Ammon's horn (tissue), 1 donor: ENCODE data around the gene ANXA4.
"Not testable (repeated sequence)": the region's sequence is repeated elsewhere in the genome, so short reads cannot be mapped to it uniquely, and the experiment has no call there.

Experiments
- DNase-seq: peaks from one replicate; pipeline ENCODE4 v3.0.0-alpha.2; 2016; ENCODE audit warnings: low spot score

Gene ANXA4

GRCh38 chr2:69810550-69810949, 68.6 kb downstream of the ANXA4 start:
- no peak for DNase-seq

- peak; percentile 63 for DNase-seq
Measured at GRCh38 chr2:69811018-69811417, 69.1 kb downstream of the ANXA4 start.

- no peak for DNase-seq
Measured at GRCh38 chr2:69811591-69811990, 69.7 kb downstream of the ANXA4 start.

DNA sequence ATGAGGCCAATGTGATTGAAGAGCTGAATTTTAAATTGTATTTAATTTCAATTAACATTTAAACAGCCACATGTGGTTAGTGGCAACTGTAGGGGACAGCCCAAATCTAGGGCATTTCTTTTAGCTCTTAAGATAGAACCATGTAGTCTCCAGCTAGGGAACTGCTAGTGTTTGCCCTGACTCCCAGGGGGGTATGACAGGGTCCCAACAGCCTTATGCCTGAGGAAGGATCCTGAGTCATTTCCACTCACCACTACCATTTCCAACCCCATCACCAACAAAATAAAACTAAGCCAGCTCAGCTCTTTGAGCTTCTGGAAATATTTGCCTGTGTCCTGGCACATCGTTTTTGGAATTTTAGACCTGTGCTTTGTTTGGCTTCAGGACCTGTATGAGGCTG, 73.8 kb downstream of the ANXA4 start:
- DNase-seq = no peak

DNA sequence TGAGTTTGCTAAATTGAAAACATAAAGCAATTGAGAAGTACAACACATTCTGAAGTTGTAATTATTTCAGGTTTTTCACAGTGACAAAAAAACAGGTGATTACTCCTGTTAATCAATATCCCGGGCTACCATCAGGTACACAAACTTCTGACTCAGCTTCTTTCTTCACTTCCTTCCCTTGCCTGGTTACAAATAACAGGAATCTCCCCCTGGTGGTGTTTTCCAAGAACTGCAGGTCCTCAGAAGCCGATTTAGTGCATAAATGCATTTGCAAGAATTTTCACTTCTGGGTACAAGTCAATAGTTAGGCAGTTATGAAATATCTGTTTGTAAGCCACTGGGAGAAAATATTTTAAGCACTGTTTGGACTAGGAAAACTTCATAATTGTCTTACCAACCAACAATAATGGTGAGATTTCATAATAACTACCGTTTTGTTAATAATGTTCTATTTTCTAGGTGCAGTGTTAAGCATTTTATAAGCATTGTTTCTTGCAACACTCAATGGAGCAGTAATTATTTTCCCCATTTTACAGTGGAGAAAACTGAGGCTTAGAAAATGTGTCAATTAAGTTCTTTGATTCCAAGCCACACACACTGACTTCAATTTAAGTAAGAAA, 75.1 kb downstream of the ANXA4 start:
- DNase-seq = peak; percentile 85

DNA sequence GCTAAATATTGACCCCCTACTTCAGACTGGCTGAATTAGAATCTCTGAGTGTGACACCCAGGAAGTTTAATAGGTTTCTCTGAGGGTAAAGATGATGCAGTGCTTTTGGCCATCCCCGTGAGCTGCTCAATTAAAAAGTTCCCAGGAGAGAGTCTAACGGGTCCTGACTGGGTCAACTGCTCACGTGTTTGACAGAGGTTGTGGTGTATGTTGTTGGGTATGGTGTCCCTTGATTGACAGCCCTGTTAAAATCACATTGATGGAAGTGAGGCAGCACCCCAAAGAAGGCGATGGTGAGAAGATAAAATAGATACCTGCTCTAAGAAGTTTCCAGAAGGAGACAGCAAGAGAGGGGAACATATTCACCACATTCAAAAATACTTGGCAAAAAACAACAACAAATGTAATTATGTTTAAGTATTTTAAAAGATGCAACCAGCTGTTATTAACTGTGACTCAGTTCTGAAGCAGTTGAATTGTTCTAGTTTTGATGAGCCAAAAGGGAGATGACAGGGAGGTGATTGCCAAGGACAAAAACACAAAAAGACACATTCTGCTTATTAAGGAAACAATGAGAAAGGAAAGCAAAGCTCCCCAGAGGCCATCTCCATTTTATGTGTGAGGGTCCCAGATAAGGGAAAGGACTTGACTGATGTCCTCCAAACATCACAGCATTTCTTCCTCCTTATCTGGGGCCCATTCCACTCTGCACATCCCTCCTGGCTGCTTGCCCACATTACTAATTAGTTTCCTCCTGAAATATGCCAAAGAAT, 76.0 kb downstream of the ANXA4 start:
- DNase-seq = no peak

GRCh38 chr2:69827796-69828540, 86.0 kb downstream of the ANXA4 start:
- no peak for DNase-seq

- no peak for DNase-seq
Measured at GRCh38 chr2:69828938-69829255, 87.0 kb downstream of the ANXA4 start.

- peak; percentile 97 for DNase-seq
Measured at GRCh38 chr2:69829256-69830044, 87.5 kb downstream of the ANXA4 start, which contains the start of gene GMCL1. TSS of gene GMCL1 (plus strand) at chr2:69829660. CDS start at chr2:69829893, 233 bp downstream.

DNA sequence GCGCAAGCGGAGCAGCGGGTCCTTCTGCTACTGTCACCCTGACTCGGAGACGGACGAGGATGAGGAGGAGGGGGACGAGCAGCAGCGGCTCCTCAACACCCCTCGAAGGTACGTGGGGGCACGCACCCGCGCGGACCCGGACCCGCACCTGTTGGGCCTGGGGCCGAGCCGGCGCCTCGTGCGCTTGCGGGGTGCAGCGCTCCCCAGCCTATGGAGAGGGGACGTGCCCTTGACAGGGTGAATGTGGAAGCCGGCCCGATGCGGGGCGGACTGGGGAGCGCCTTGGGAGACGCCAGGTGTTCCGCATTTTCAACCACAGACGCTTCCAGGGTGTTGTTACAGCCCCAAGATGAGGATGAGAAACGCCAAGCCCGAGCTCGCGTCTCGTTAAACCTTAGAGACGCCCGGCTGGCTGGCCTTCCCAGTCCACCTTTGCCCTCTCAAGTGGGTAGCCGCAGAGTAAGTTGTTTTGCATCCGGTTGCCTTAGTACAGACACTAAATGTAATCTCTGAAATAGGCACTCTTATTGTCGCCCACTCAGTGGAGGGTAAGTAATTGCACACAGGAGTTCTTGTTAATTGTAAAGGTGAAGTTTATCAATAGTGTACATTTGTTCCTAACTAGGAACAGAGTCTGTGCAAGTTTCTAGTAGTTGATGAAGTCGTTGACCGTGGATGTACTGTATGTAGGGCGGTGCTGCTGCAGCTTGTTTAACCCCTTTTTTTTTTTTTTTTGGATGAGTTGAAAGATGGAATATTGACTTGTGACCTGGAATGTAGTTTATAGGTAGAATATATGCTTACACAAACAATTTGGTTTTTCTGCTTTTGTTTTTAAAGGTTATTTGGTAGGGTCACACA, 88.3 kb downstream of the ANXA4 start:
- no peak for DNase-seq

DNA sequence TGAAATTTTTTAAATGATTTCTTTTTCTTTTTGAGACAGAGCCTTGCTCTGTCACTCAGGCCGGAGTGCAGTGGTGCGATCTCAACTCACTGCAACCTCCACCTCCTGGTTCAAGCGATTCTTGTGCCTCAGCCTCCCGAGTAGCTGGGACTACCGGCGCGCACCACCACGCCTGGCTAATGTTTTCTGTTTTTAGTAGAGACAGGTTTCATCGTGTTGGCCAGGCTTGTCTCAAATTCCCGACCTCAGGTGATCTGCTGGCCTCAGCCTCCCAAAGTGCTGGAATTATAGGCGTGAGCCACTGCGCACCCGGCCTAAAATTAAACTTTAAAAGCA, 88.9 kb downstream of the ANXA4 start:
- DNase-seq = not testable (repeated sequence)

DNA sequence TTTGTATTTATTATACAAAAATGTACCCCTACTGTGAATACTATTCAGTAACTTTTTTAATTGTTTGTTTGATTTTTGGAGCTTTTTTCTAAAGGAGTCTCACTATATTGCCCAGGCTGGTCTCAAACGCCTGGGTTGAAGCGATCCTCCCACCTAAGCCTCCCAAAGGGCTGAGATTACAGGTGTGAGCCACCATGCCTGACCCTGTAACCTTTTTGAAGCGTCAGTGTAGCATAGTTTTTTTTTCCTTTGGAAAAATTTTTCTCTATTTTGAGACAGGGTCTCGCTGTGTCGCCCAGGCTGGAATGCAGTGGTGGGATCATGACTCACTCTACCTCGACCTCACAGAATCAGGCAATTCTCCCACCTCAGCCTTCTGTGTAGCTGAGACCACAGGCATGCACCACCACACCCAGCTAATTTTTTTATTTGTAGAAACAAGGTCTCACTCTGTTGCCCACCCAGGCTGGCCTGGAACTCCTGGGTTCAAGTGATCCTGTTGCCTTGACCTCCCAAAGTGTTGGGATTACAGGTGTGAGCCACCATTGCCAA, 89.5 kb downstream of the ANXA4 start:
- no peak for DNase-seq

DNA sequence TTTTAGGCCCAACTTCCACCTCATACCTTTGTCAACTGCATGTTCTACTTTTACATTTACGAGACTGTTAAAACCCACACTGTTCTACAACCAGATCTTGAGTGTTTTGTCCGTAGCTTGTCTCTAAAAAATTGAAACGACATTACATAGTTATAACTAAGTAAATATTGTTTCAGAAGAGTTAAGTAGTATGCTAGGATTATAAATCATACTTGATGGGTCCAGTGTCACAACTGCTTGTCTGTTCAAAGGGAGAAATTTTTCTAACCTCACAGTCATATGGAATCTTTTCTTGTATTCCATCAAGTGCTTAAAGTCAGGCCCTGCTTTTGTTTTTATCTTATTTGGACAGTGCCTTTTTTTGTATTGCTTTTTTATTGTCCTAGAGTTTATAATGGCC, 91.8 kb downstream of the ANXA4 start:
- DNase-seq = no peak

- DNase-seq = no peak
Measured at GRCh38 chr2:69835666-69836065, 93.7 kb downstream of the ANXA4 start.

- no peak for DNase-seq
Measured at GRCh38 chr2:69836316-69836715, 94.4 kb downstream of the ANXA4 start.

DNA sequence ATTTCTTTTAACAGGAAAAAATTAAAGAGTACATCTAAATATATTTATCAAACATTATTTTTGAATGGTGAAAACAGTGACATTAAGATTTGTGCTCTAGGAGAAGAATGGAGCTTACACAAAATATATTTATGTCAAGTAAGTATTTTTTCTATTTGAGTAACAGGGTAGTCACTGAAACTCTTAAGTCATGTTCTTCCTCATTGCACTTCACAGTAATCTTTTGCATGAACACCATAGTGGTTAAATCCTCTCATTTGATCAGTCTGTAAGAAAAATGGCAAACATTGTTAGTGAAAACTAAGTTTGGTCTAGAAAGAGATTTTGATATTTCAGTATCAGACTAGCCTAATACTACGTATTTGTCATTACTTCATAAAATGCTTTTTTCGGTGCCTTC, 95.6 kb downstream of the ANXA4 start:
- DNase-seq = no peak

- no peak for DNase-seq
Measured at GRCh38 chr2:69843993-69844392, 102.1 kb downstream of the ANXA4 start.

DNA sequence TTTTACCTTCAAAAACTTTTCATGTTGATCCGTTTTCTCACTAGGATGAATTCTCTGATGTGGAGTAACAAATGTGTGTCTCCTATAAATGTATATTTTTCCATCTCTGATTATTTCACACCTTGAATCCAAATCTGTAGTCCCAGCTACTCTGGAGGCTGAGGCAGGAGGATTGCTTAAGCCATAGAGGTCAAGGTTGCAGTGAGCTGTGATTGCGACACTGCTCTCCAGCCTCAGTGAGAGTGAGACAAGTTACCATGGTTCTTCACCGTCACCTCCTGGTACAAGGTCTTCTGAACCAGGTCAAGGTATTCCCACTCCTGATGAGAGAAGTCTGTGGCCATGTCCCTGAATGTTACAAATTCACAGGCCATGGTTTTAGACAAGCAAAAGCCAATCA, 102.6 kb downstream of the ANXA4 start:
- DNase-seq = no peak

DNA sequence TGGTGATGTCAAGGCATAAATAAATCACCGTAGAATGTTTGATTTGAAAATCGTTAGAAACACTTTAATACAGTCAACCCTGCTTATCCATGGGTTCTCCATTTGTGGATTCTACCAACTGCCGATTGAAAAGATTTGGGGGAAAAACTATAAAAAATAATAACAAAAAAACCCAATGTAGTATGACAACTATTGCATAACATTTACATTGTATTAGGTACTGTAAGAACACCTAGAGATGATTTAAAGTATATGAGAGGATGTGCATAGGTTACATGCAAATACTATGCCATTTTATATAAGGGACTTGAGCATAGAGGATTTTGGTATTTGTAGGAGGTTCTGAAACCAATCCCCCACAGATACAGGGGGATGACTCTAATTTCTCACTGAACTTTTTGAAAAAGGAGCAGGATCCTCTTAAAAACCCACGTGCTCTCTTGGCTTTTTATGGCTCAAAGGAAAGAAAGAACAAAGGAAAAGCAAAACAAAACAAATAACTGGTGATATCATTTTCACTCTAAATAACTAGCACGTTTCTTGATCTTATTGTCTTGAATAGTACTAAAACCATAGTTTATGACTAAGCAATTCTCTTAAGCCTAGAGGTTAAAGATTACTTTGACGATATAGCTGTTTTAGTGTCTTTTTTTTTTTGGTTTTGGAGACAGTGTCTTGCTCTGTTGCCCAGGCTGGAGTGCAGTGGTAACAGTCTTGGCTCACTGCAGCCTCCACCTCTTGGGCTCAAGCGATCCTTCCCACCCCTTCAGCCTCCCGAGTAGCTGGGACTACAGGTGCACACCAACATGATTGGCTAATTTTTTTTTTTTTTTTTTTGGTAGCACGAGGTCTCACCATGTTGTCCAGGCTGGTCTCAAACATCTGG, 104.5 kb downstream of the ANXA4 start:
- no peak for DNase-seq
